ENCODE measurements around the gene MTCL1. TPM values are rescaled to one million over a fixed set of nuclear protein-coding genes. Genes with fewer than 3 reads are reported as not detected.

Gene MTCL1
- total and polyA plus RNA-seq, 7 experiments from 2014 or later: 0.17 to 0.81 (median 0.61) TPM; not detected in 4

GRCh38 chr18:8809514-8809913 lies 104.2 kb downstream of the MTCL1 start:
- intact Hi-C loops (cut with micrococcal nuclease): no loop called here
- H3K27ac Mint-ChIP-seq: no peak overlapping the region

DNA sequence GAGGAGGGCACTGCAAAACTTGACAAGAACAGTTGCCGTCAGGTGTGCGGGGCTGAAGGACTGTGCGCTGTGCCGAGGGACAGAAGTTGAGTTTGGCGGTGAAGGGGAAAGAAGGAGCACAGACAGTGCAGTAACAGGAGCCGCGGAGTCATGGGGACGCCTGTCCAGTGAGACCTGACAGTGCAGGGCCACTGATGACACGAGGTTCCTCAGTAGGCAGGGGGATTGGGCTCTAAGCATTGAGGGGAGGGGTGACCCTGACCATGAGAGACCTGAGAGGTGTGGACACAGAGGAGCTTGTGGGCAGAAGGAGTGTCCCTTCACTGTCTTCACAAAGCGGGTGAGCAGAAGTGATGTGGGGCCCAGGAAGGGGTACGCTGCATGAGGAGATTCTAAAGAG lies 104.8 kb downstream of the MTCL1 start:
- DNase-seq (no peak), ATAC-seq (no peak)
- H3K36me3 Mint-ChIP-seq: no peaks in the 10 kb centered on the region
- peaks cover 5 to 31% (median 18%) of the 10 kb centered on the region in 7 donors for H3K4me1 Mint-ChIP-seq
- intact Hi-C loops (cut with micrococcal nuclease): no loop called here
- POLR2A ChIA-PET: no interaction called here
- Histone ChIP-seq H3K36me3 (ENCODE audit: control insufficient read depth in 2 of 3, insufficient read depth in 3 of 3, low read length in 3 of 3) (no peaks in the 10 kb centered on the region), H3K4me1 (ENCODE audit: control insufficient read depth in 2 of 2, insufficient read depth in 2 of 2, low read length in 2 of 2) (peaks cover 0 to 3% of the 10 kb centered on the region in 2 donors), H3K27me3 (ENCODE audit: control insufficient read depth in 2 of 2, insufficient read depth in 2 of 2, low read length in 2 of 2) (no peaks in the 10 kb centered on the region), H3K27ac (ENCODE audit: low read depth, low read length) (no peak overlapping the region), H3K9me3 (ENCODE audit: control insufficient read depth in 2 of 3, low read length in 3 of 3) (no peaks in the 10 kb centered on the region), H3K4me3 (ENCODE audit: low read length) (no peak overlapping the region)
- peak overlapping the region in 1 of 10 donors; percentile 38 for H3K4me3 Mint-ChIP-seq
- H3K27me3 Mint-ChIP-seq: peaks cover 0 to 18% (median 7%) of the 10 kb centered on the region in 5 donors
- no peak overlapping the region for H3K27ac Mint-ChIP-seq
- CTCF ChIA-PET: no interaction called here
- no peaks in the 10 kb centered on the region for H3K9me3 Mint-ChIP-seq

More at GRCh38 chr18:8809514-8809913, 104.2 kb downstream of the MTCL1 start:
- no peak overlapping the region for H3K27ac ChIP-seq (ENCODE audit: low read depth, low read length)
- peaks cover 0 to 3% of the 10 kb centered on the region in 2 donors for H3K4me1 ChIP-seq (ENCODE audit: control insufficient read depth in 2 of 2, insufficient read depth in 2 of 2, low read length in 2 of 2)
- CTCF ChIA-PET: interaction anchor here (0.6 kb wide), 1 partner anchor 529 kb away, joined by 4 read pairs; no protein-coding TSS in a partner anchor
- peaks cover 5 to 31% (median 18%) of the 10 kb centered on the region in 7 donors for H3K4me1 Mint-ChIP-seq
- peaks cover 0 to 19% (median 9%) of the 10 kb centered on the region in 5 donors for H3K27me3 Mint-ChIP-seq
- ATAC-seq (no peak), DNase-seq (no peak)
- POLR2A ChIA-PET: no interaction called here
- H3K27me3 ChIP-seq (ENCODE audit: control insufficient read depth in 2 of 2, insufficient read depth in 2 of 2, low read length in 2 of 2): no peaks in the 10 kb centered on the region
- no peaks in the 10 kb centered on the region for H3K9me3 ChIP-seq (ENCODE audit: control insufficient read depth in 2 of 3, low read length in 3 of 3)
- no peaks in the 10 kb centered on the region for H3K9me3 Mint-ChIP-seq
- H3K36me3 Mint-ChIP-seq: no peaks in the 10 kb centered on the region
- H3K36me3 ChIP-seq (ENCODE audit: control insufficient read depth in 2 of 3, insufficient read depth in 3 of 3, low read length in 3 of 3): no peaks in the 10 kb centered on the region
- no peak overlapping the region for H3K4me3 Mint-ChIP-seq
- no peak overlapping the region for H3K4me3 ChIP-seq (ENCODE audit: low read length)

GRCh38 chr18:8811115-8811514 lies 105.8 kb downstream of the MTCL1 start:
- no peak overlapping the region for H3K27ac ChIP-seq (ENCODE audit: low read depth, low read length)
- intact Hi-C loops (cut with micrococcal nuclease): no loop called here
- peaks cover 0 to 3% of the 10 kb centered on the region in 2 donors for H3K4me1 ChIP-seq (ENCODE audit: control insufficient read depth in 2 of 2, insufficient read depth in 2 of 2, low read length in 2 of 2)
- no peaks in the 10 kb centered on the region for H3K36me3 Mint-ChIP-seq
- no peaks in the 10 kb centered on the region for H3K9me3 Mint-ChIP-seq
- DNase-seq (no peak), ATAC-seq (no peak)
- H3K9me3 ChIP-seq (ENCODE audit: control insufficient read depth in 2 of 3, low read length in 3 of 3): no peaks in the 10 kb centered on the region
- H3K27ac Mint-ChIP-seq: no peak overlapping the region
- H3K36me3 ChIP-seq (ENCODE audit: control insufficient read depth in 2 of 3, insufficient read depth in 3 of 3, low read length in 3 of 3): no peaks in the 10 kb centered on the region
- H3K4me1 Mint-ChIP-seq: peaks cover 5 to 31% (median 18%) of the 10 kb centered on the region in 7 donors
- CTCF ChIA-PET: no interaction called here
- no peaks in the 10 kb centered on the region for H3K27me3 ChIP-seq (ENCODE audit: control insufficient read depth in 2 of 2, insufficient read depth in 2 of 2, low read length in 2 of 2)
- H3K27me3 Mint-ChIP-seq: peaks cover 0 to 13% (median 7%) of the 10 kb centered on the region in 5 donors
- no peak overlapping the region for H3K4me3 ChIP-seq (ENCODE audit: low read length)
- peak overlapping the region in 1 of 10 donors; percentile 29 for H3K4me3 Mint-ChIP-seq
- POLR2A ChIA-PET: no interaction called here

DNA sequence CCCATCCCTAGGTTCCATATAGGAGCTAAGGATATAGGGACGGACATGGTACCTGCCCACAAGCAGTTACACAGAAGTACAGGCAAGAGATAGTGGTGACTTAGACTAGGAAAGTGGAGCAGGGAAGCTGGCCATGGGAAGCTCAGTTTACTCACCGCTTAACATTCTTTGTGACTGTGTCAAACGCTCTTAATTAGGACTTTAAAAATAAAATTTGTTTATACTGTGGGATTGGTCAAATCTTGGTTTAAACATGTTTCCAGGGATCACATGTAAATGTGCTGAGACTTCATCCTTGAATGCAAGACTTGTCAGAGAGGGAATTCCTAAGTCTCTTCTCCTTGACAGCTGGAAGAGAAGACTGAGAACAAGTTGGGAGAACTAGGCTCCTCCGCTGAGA lies 107.3 kb downstream of the MTCL1 start:
- POLR2A ChIA-PET: no interaction called here
- Histone ChIP-seq H3K4me3 (ENCODE audit: low read length) (no peak overlapping the region), H3K9me3 (ENCODE audit: control insufficient read depth in 2 of 3, low read length in 3 of 3) (no peaks in the 10 kb centered on the region), H3K36me3 (ENCODE audit: control insufficient read depth in 2 of 3, insufficient read depth in 3 of 3, low read length in 3 of 3) (no peaks in the 10 kb centered on the region), H3K4me1 (ENCODE audit: control insufficient read depth in 2 of 2, insufficient read depth in 2 of 2, low read length in 2 of 2) (peaks cover 0 to 3% of the 10 kb centered on the region in 2 donors), H3K27ac (ENCODE audit: low read depth, low read length) (no peak overlapping the region), H3K27me3 (ENCODE audit: control insufficient read depth in 2 of 2, insufficient read depth in 2 of 2, low read length in 2 of 2) (no peaks in the 10 kb centered on the region)
- Mint-ChIP-seq H3K27me3 (peaks cover 0 to 13% (median 7%) of the 10 kb centered on the region in 5 donors), H3K4me3 (no peak overlapping the region), H3K27ac (no peak overlapping the region), H3K36me3 (no peaks in the 10 kb centered on the region), H3K4me1 (peaks cover 2 to 23% (median 10%) of the 10 kb centered on the region in 7 donors), H3K9me3 (no peaks in the 10 kb centered on the region)
- ATAC-seq (no peak), DNase-seq (no peak)
- CTCF ChIA-PET: no interaction called here
- intact Hi-C loops (cut with micrococcal nuclease): no loop called here

DNA sequence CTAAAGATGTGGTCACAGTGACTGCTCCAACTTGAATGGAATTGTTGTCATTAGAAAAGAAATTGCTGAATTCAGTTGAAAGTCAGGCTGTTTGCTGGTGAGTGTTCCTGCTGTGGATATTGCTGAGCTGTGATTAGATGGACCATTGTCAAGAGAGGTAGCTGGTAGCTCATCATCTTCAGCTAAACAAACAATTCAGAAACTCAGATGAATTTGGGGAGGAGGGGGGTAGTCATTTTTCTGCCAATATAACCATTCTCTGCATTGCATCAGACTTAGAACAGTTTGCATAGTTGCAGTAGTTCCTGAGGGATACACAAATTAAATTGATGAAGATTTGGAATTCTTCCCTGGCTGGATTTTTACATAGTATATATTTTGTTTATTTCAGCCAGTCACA lies 108.3 kb downstream of the MTCL1 start:
- Mint-ChIP-seq H3K27ac (no peak overlapping the region), H3K4me3 (no peak overlapping the region), H3K27me3 (peaks cover 0 to 13% (median 7%) of the 10 kb centered on the region in 5 donors), H3K4me1 (peaks cover 2 to 17% (median 6%) of the 10 kb centered on the region in 7 donors), H3K36me3 (no peaks in the 10 kb centered on the region), H3K9me3 (no peaks in the 10 kb centered on the region)
- Histone ChIP-seq H3K27me3 (ENCODE audit: control insufficient read depth in 2 of 2, insufficient read depth in 2 of 2, low read length in 2 of 2) (no peaks in the 10 kb centered on the region), H3K4me3 (ENCODE audit: low read length) (no peak overlapping the region), H3K36me3 (ENCODE audit: control insufficient read depth in 2 of 3, insufficient read depth in 3 of 3, low read length in 3 of 3) (no peaks in the 10 kb centered on the region), H3K27ac (ENCODE audit: low read depth, low read length) (no peak overlapping the region), H3K4me1 (ENCODE audit: control insufficient read depth in 2 of 2, insufficient read depth in 2 of 2, low read length in 2 of 2) (no peaks in the 10 kb centered on the region), H3K9me3 (ENCODE audit: control insufficient read depth in 2 of 3, low read length in 3 of 3) (no peaks in the 10 kb centered on the region)
- intact Hi-C loops (cut with micrococcal nuclease): no loop called here
- no peak for ATAC-seq
- DNase-seq: no peak
- ChIA-PET CTCF (no interaction called here), POLR2A (no interaction called here)

DNA sequence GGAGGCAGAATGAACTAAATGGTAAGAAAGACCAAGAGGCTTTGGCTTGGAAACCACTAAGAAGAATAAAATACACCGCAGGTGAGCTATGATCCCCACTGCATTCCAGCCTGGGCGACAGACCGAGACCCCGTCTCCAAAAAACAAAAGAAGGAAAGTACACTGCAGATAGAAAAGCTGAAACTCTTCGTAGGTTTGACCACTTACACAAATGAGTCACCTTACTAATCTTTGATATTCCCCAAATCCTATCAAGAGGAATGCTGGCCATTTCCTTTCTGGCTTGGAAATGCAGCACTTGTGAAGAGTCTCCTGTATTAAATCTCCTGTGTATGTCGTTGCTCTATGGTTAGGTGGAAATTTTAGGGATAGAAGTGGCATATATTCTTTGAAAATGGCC lies 108.8 kb downstream of the MTCL1 start:
- peaks cover 0 to 13% (median 5%) of the 10 kb centered on the region in 5 donors for H3K27me3 Mint-ChIP-seq
- ChIA-PET POLR2A (no interaction called here), CTCF (no interaction called here)
- H3K27ac ChIP-seq (ENCODE audit: low read depth, low read length): no peak overlapping the region
- no peak for ATAC-seq
- no peaks in the 10 kb centered on the region for H3K36me3 ChIP-seq (ENCODE audit: control insufficient read depth in 2 of 3, insufficient read depth in 3 of 3, low read length in 3 of 3)
- H3K36me3 Mint-ChIP-seq: no peaks in the 10 kb centered on the region
- H3K4me3 Mint-ChIP-seq: no peak overlapping the region
- DNase-seq: no peak
- no peaks in the 10 kb centered on the region for H3K27me3 ChIP-seq (ENCODE audit: control insufficient read depth in 2 of 2, insufficient read depth in 2 of 2, low read length in 2 of 2)
- no peaks in the 10 kb centered on the region for H3K9me3 ChIP-seq (ENCODE audit: control insufficient read depth in 2 of 3, low read length in 3 of 3)
- no peak overlapping the region for H3K27ac Mint-ChIP-seq
- intact Hi-C loops (cut with micrococcal nuclease): no loop called here
- H3K9me3 Mint-ChIP-seq: no peaks in the 10 kb centered on the region
- H3K4me1 Mint-ChIP-seq: peaks cover 2 to 14% (median 6%) of the 10 kb centered on the region in 7 donors
- H3K4me1 ChIP-seq (ENCODE audit: control insufficient read depth in 2 of 2, insufficient read depth in 2 of 2, low read length in 2 of 2): no peaks in the 10 kb centered on the region
- no peak overlapping the region for H3K4me3 ChIP-seq (ENCODE audit: low read length)

- Histone ChIP-seq H3K4me1 (ENCODE audit: control insufficient read depth in 2 of 2, insufficient read depth in 2 of 2, low read length in 2 of 2) (no peaks in the 10 kb centered on the region), H3K9me3 (ENCODE audit: control insufficient read depth in 2 of 3, low read length in 3 of 3) (no peaks in the 10 kb centered on the region), H3K27ac (ENCODE audit: low read depth, low read length) (no peak overlapping the region), H3K27me3 (ENCODE audit: control insufficient read depth in 2 of 2, insufficient read depth in 2 of 2, low read length in 2 of 2) (no peaks in the 10 kb centered on the region), H3K36me3 (ENCODE audit: control insufficient read depth in 2 of 3, insufficient read depth in 3 of 3, low read length in 3 of 3) (no peaks in the 10 kb centered on the region), H3K4me3 (ENCODE audit: low read length) (no peak overlapping the region)
- no peak for DNase-seq
- H3K27ac Mint-ChIP-seq: no peak overlapping the region
- H3K9me3 Mint-ChIP-seq: no peaks in the 10 kb centered on the region
- ChIA-PET POLR2A (no interaction called here), CTCF (no interaction called here)
- intact Hi-C loops (cut with micrococcal nuclease): no loop called here
- H3K4me3 Mint-ChIP-seq: no peak overlapping the region
- H3K27me3 Mint-ChIP-seq: peaks cover 0 to 8% (median 5%) of the 10 kb centered on the region in 5 donors
- ATAC-seq: no peak
- no peaks in the 10 kb centered on the region for H3K36me3 Mint-ChIP-seq
- H3K4me1 Mint-ChIP-seq: peaks cover 0 to 2% (median under 1%) of the 10 kb centered on the region in 7 donors
Measured at GRCh38 chr18:8816220-8816619, 110.9 kb downstream of the MTCL1 start.

Measured in naive thymus-derived CD4-positive, alpha-beta T cell (primary cell).